OCI-LY7 (cell line): ENCODE data around the gene RNF20. TPM values are rescaled to one million over a fixed set of nuclear protein-coding genes. Genes with fewer than 3 reads are reported as not detected.

ENCODE experiments used
- BruUV-seq: library from RNA; stranded (reverse); fragments of 400-500 nt; replicated peaks from 2 replicates; lab custom pipeline; 2021; lab: Mats Ljungman, UMichigan
- CTCF ChIA-PET: fragments of 300-600 bp; sonication (Branson Sonifier 250); formaldehyde crosslinking; loops from one replicate; lab custom pipeline; 2022; ENCODE audit warnings: antibody characterized with exemption; ENCODE audit not compliant: unreplicated experiment; lab: Charles Lee
- POLR2A ChIA-PET: fragments of 300-600 bp; sonication (Branson Sonifier 250); formaldehyde crosslinking; loops from one replicate; lab custom pipeline; 2022; ENCODE audit warnings: antibody characterized with exemption; lab: Charles Lee
- DNase-seq: peaks from one replicate; pipeline ENCODE4 v3.0.0-alpha.2; 2015; ENCODE audit warnings: low spot score
- H2AFZ ChIP-seq: fragments of 200-600 bp; sonication (generic), shearing (Covaris generic); 2 replicates; pipeline ENCODE4 v1.6.1; 2014; ENCODE audit warnings: mild to moderate bottlenecking, antibody characterized with exemption, low read length, moderate library complexity
- H3K27ac ChIP-seq: fragments of 200-600 bp; sonication (generic); 2 replicates; pipeline ENCODE4 v1.5.1; 2014; ENCODE audit warnings: mixed run types, low read depth, mild to moderate bottlenecking, moderate library complexity, low read length, inconsistent platforms; ENCODE audit not compliant: poor library complexity, severe bottlenecking
- H3K36me3 ChIP-seq: fragments of 200-600 bp; sonication (generic); 2 replicates; pipeline ENCODE4 v1.6.1; 2014; ENCODE audit warnings: mild to moderate bottlenecking, antibody characterized with exemption, low read length, moderate library complexity, mixed read lengths; ENCODE audit not compliant: insufficient read depth
- H3K4me1 ChIP-seq: fragments of 200-600 bp; sonication (generic); 2 replicates; pipeline ENCODE4 v1.5.1; 2014; ENCODE audit warnings: mild to moderate bottlenecking, low read length; ENCODE audit not compliant: insufficient read depth, poor library complexity, severe bottlenecking
- H3K4me2 ChIP-seq: fragments of 200-600 bp; sonication (generic); 2 replicates; pipeline ENCODE4 v1.6.1; 2014; ENCODE audit warnings: mild to moderate bottlenecking, low read length
- H3K4me3 ChIP-seq: fragments of 200-600 bp; sonication (generic); 2 replicates; pipeline ENCODE4 v1.5.1; 2014; ENCODE audit warnings: mild to moderate bottlenecking, low read depth, low read length; ENCODE audit not compliant: poor library complexity, severe bottlenecking
- H3K79me2 ChIP-seq: fragments of 200-600 bp; sonication (generic); 2 replicates; pipeline ENCODE4 v1.6.1; 2016; ENCODE audit warnings: low read depth, mild to moderate bottlenecking, low read length, moderate library complexity, mixed read lengths; ENCODE audit not compliant: insufficient read depth
- H3K9me2 ChIP-seq: fragments of 200-600 bp; sonication (generic); 2 replicates; pipeline ENCODE4 v1.6.1; 2016; ENCODE audit warnings: mild to moderate bottlenecking, low read length, mixed read lengths; ENCODE audit not compliant: insufficient read depth
- H3K9me3 ChIP-seq: fragments of 200-600 bp; sonication (generic); 2 replicates; pipeline ENCODE4 v1.6.1; 2014; ENCODE audit warnings: mild to moderate bottlenecking, mixed run types, low read length, mixed read lengths
- H4K20me1 ChIP-seq: fragments of 200-600 bp; sonication (generic); 2 replicates; pipeline ENCODE4 v1.6.1; 2014; ENCODE audit warnings: mild to moderate bottlenecking, antibody characterized with exemption, low read length, moderate library complexity, mixed read lengths; ENCODE audit not compliant: insufficient read depth
- EZH2phosphoT487 ChIP-seq: fragments of 200-600 bp; sonication (generic); IDR thresholded peaks from 2 replicates; pipeline ENCODE4 v1.6.1; 2018; ENCODE audit warnings: low read depth, borderline replicate concordance, mild to moderate bottlenecking, mixed run types, antibody characterized with exemption, low read length, moderate library complexity, mixed read lengths
- intact Hi-C: fragments of 100-400 bp; cut with micrococcal nuclease; formaldehyde crosslinking; loops from one replicate; pipeline ENCODE4 v1.10.0; 2022; ENCODE audit not compliant: unreplicated experiment
- total RNA-seq, 2 experiments: library from RNA; depleted of rRNA in 1 of 2; stranded (reverse); fragments of >200 nt in 1 of 2; shearing (Covaris generic) in 1 of 2; gene quantifications; 2 replicates each; pipeline ENCODE4 v1.2.3, GENCODE V29; 2014 to 2022
- TF ChIP-seq, protein P1 (sequence below): fragments of 200-600 bp; sonication (generic); conservative IDR thresholded peaks from 2 replicates; pipeline ENCODE4 v1.5.1; 2014; ENCODE audit warnings: mild to moderate bottlenecking, antibody characterized with exemption, low read length, moderate library complexity, mixed read lengths

Gene RNF20
- total RNA-seq, 2 experiments from 2014 or later = 13.5 to 43.5 TPM

GRCh38 chr9:101582553-101582952 lies 48.9 kb downstream of the RNF20 start:
- no peak for TF ChIP-seq EZH2phosphoT487
- TF ChIP-seq, protein P1, sequence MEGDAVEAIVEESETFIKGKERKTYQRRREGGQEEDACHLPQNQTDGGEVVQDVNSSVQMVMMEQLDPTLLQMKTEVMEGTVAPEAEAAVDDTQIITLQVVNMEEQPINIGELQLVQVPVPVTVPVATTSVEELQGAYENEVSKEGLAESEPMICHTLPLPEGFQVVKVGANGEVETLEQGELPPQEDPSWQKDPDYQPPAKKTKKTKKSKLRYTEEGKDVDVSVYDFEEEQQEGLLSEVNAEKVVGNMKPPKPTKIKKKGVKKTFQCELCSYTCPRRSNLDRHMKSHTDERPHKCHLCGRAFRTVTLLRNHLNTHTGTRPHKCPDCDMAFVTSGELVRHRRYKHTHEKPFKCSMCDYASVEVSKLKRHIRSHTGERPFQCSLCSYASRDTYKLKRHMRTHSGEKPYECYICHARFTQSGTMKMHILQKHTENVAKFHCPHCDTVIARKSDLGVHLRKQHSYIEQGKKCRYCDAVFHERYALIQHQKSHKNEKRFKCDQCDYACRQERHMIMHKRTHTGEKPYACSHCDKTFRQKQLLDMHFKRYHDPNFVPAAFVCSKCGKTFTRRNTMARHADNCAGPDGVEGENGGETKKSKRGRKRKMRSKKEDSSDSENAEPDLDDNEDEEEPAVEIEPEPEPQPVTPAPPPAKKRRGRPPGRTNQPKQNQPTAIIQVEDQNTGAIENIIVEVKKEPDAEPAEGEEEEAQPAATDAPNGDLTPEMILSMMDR = no peak
- Histone ChIP-seq H3K79me2 (no peaks in the 10 kb centered on the region), H3K4me2 (no peak overlapping the region), H3K4me1 (no peaks in the 10 kb centered on the region), H4K20me1 (no peaks in the 10 kb centered on the region), H3K36me3 (no peaks in the 10 kb centered on the region), H2AFZ (no peak overlapping the region), H3K27ac (no peak overlapping the region), H3K9me3 (no peaks in the 10 kb centered on the region), H3K9me2 (no peaks in the 10 kb centered on the region), H3K4me3 (no peak overlapping the region)
- POLR2A ChIA-PET = interaction anchor here (0.6 kb wide), 1 partner anchor 209 kb away, joined by 4 read pairs; no protein-coding TSS in a partner anchor
- BruUV-seq = no TSS peak
- no peak for DNase-seq
- intact Hi-C loops = no loop called here
- CTCF ChIA-PET = no interaction called here

GRCh38 chr9:101585740-101586139 lies 52.1 kb downstream of the RNF20 start:
- H3K9me3 ChIP-seq = no peaks in the 10 kb centered on the region
- CTCF ChIA-PET = no interaction called here
- H3K9me2 ChIP-seq = no peaks in the 10 kb centered on the region
- no peak overlapping the region for H3K4me3 ChIP-seq
- H3K4me2 ChIP-seq = no peak overlapping the region
- H3K4me1 ChIP-seq = no peaks in the 10 kb centered on the region
- H3K79me2 ChIP-seq = no peaks in the 10 kb centered on the region
- intact Hi-C loops = no loop called here
- no TSS peak for BruUV-seq
- TF ChIP-seq, protein P1 = no peak
- no peak for TF ChIP-seq EZH2phosphoT487
- no peaks in the 10 kb centered on the region for H3K36me3 ChIP-seq
- no peak overlapping the region for H2AFZ ChIP-seq
- no peak overlapping the region for H3K27ac ChIP-seq
- POLR2A ChIA-PET = no interaction called here
- DNase-seq = no peak
- H4K20me1 ChIP-seq = no peaks in the 10 kb centered on the region

DNA sequence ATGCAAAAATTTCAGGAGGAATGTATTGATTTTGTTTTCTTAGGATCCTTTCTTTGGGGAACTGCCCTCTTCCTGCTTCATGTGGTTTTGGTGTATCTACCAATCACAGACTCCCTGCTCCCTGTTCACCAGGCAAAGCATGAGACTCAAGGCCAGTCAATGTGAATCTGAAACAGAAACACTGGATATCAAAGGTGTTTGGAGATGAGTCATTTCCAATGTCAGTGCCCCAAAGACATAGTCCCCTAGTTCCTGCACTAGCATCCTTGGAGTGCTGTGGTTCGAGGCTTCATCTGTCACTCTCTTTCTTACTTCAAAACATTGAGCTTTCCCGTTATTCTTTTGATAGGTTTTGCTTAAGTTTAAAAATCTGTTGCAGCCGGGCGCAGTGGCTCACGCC lies 53.0 kb downstream of the RNF20 start:
- intact Hi-C loops = no loop called here
- no peak overlapping the region for H3K4me3 ChIP-seq
- H3K27ac ChIP-seq = no peak overlapping the region
- H3K9me3 ChIP-seq = no peaks in the 10 kb centered on the region
- no peak overlapping the region for H3K4me2 ChIP-seq
- CTCF ChIA-PET = no interaction called here
- TF ChIP-seq EZH2phosphoT487 = no peak
- no peaks in the 10 kb centered on the region for H3K79me2 ChIP-seq
- DNase-seq = no peak
- H3K36me3 ChIP-seq = no peaks in the 10 kb centered on the region
- H3K9me2 ChIP-seq = no peaks in the 10 kb centered on the region
- no peaks in the 10 kb centered on the region for H3K4me1 ChIP-seq
- POLR2A ChIA-PET = no interaction called here
- no TSS peak for BruUV-seq
- no peak overlapping the region for H2AFZ ChIP-seq
- no peaks in the 10 kb centered on the region for H4K20me1 ChIP-seq
